K562 (cell line): Measurements from ENCODE around the gene SLC36A3. TPM values are rescaled to one million over a fixed set of nuclear protein-coding genes. Genes with fewer than 3 reads are reported as not detected.

Experiments used
- ATAC-seq: fragments of 200-7000 bp; cut with Tn5 transposase; 3 replicates; pipeline ENCODE4 v1.9.1; 2020; ENCODE audit warnings: moderate library complexity
- BruUV-seq: library from RNA; stranded (reverse); fragments of 400-500 nt; replicated peaks from 2 replicates; lab custom pipeline; 2021; lab: Mats Ljungman, UMichigan
- CTCF ChIA-PET: fragments of 300-600 bp; formaldehyde crosslinking; extraction: SDS; loops from one replicate; lab custom pipeline; 2021; ENCODE audit warnings: low intra/inter-chr PET ratio; lab: Yijun Ruan, JAX
- POLR2A ChIA-PET: fragments of 300-600, 350-650 bp; sonication (Branson Sonifier 250); formaldehyde crosslinking; extraction: SDS; loops from one replicate; lab custom pipeline; 2021; ENCODE audit warnings: antibody characterized with exemption, inconsistent platforms; lab: Yijun Ruan, JAX
- DNase-seq, 4 experiments: peaks; one replicate each; pipeline versions ENCODE4 v3.0.0 to v3.0.0-alpha.2; 2011 to 2018; ENCODE audit warnings: low spot score in 3 of 4, mixed read lengths in 3 of 4; ENCODE audit errors: extremely low read depth in 1 of 4
- FAIRE-seq: peaks from 2 replicates; lab custom pipeline; 2011; peaks lifted over from hg19 to GRCh38; lab: Jason Lieb, UNC
- H2AFZ ChIP-seq: 2 replicates; pipeline ENCODE4 v1.6.0; 2011; ENCODE audit warnings: low read depth, low read length, control low read depth, inconsistent platforms
- H3K27ac ChIP-seq: fragments of 200-600 bp; 3 replicates; pipeline ENCODE4 v1.8.0; 2011; ENCODE audit warnings: low read depth, mild to moderate bottlenecking, control low read depth, inconsistent platforms, low read length, moderate library complexity, mixed read lengths; ENCODE audit errors: extremely low read depth
- H3K27me3 ChIP-seq, 2 experiments: fragments of 300-600 bp in 1 of 2; 2 replicates in 1 of 2; 3 replicates in 1 of 2; pipeline versions ENCODE4 v1.6.0 to v1.8.0; 2011; ENCODE audit warnings: inconsistent platforms in 2 of 2, low read length in 2 of 2, mild to moderate bottlenecking in 1 of 2, mixed read lengths in 1 of 2, moderate library complexity in 1 of 2; ENCODE audit not compliant: control insufficient read depth in 2 of 2, insufficient read depth in 2 of 2
- H3K36me3 ChIP-seq: fragments of 300-600 bp; 3 replicates; pipeline ENCODE4 v1.8.0; 2011; ENCODE audit warnings: mild to moderate bottlenecking, low read length, inconsistent platforms; ENCODE audit not compliant: control insufficient read depth, insufficient read depth
- H3K4me1 ChIP-seq, 2 experiments: fragments of 200-600 bp in 1 of 2; replicated peaks in 1 of 2; 2 replicates in 1 of 2; 3 replicates in 1 of 2; pipeline versions ENCODE4 v1.5.1 to v1.8.0; 2011; ENCODE audit warnings: inconsistent platforms in 2 of 2, low read length in 2 of 2, mild to moderate bottlenecking in 1 of 2, mixed read lengths in 1 of 2, moderate library complexity in 1 of 2; ENCODE audit not compliant: control insufficient read depth in 2 of 2, insufficient read depth in 2 of 2
- H3K4me2 ChIP-seq: 2 replicates; pipeline ENCODE4 v1.6.1; 2011; ENCODE audit warnings: low read length, control low read depth, inconsistent platforms, mixed read lengths; ENCODE audit not compliant: insufficient read depth
- H3K4me3 ChIP-seq: fragments of 200-600 bp; sonication (generic), shearing (Covaris generic); 2 replicates; pipeline ENCODE4 v1.5.1; 2016; ENCODE audit warnings: control low read depth, inconsistent platforms
- H3K79me2 ChIP-seq: fragments of 200-600 bp; 3 replicates; pipeline ENCODE4 v1.8.0; 2011; ENCODE audit warnings: low read length, inconsistent platforms; ENCODE audit not compliant: control insufficient read depth, insufficient read depth
- H3K9ac ChIP-seq, 2 experiments: 2 replicates each; pipeline versions ENCODE4 v1.6.0 to v1.6.1; 2011; ENCODE audit warnings: low read depth in 2 of 2, low read length in 2 of 2, control low read depth in 1 of 2, inconsistent platforms in 1 of 2, mild to moderate bottlenecking in 1 of 2, mixed read lengths in 1 of 2; ENCODE audit not compliant: insufficient read depth in 1 of 2
- H3K9me1 ChIP-seq: one replicate; pipeline ENCODE4 v1.6.0; 2011; ENCODE audit warnings: inconsistent platforms, mild to moderate bottlenecking, low read length, moderate library complexity; ENCODE audit not compliant: control insufficient read depth, insufficient read depth
- H3K9me3 ChIP-seq: replicated peaks from 2 replicates; pipeline ENCODE4 v1.5.1; 2011; ENCODE audit warnings: low read depth, low read length, inconsistent platforms; ENCODE audit not compliant: control insufficient read depth, insufficient read depth
- H4K20me1 ChIP-seq: replicated peaks from 2 replicates; pipeline ENCODE4 v1.6.1; 2011; ENCODE audit warnings: low read length, inconsistent platforms, mixed read lengths; ENCODE audit not compliant: control insufficient read depth, insufficient read depth
- ELF4 ChIP-seq: fragments of 450-650 bp; formaldehyde crosslinking; IDR thresholded peaks from 2 replicates; pipeline ENCODE4 v1.4.0; 2022; ENCODE audit warnings: missing genetic modification characterization
- FOXP4 ChIP-seq: sonication (generic); formaldehyde crosslinking; IDR thresholded peaks from 2 replicates; pipeline ENCODE4 v1.8.0; 2022; ENCODE audit warnings: mild to moderate bottlenecking, missing genetic modification reagents, borderline replicate concordance
- HOXB6 ChIP-seq: fragments of 250-450 bp; sonication (Bioruptor Pico); IDR thresholded peaks from 2 replicates; pipeline ENCODE4 v1.5.1; 2022; ENCODE audit warnings: mild to moderate bottlenecking, borderline replicate concordance
- NELFE ChIP-seq: IDR thresholded peaks from 2 replicates; pipeline ENCODE4 v1.6.1; 2011; ENCODE audit warnings: mild to moderate bottlenecking; ENCODE audit not compliant: insufficient read depth, insufficient read length
- NEUROD1 ChIP-seq: fragments of 150-350 bp; IDR thresholded peaks from 2 replicates; pipeline ENCODE4 v1.6.1; 2014; ENCODE audit warnings: borderline replicate concordance, low read length, low read depth; ENCODE audit not compliant: partially characterized antibody
- NFIC ChIP-seq: fragments of 450-650 bp; IDR thresholded peaks from 2 replicates; pipeline ENCODE4 v1.6.1; 2017; ENCODE audit warnings: mild to moderate bottlenecking, inconsistent platforms
- TAF15 ChIP-seq: fragments of 200-400 bp; formaldehyde crosslinking; IDR thresholded peaks from 2 replicates; pipeline ENCODE4 v1.6.1; 2017; ENCODE audit warnings: mild to moderate bottlenecking, low read depth, low read length, moderate library complexity
- ZFP36 ChIP-seq: fragments of 150-350 bp; IDR thresholded peaks from 2 replicates; pipeline ENCODE4 v1.6.1; 2018; ENCODE audit warnings: low read length, low read depth; ENCODE audit not compliant: partially characterized antibody
- ZNF644 ChIP-seq: fragments of 200-800 bp; sonication (Bioruptor generic); IDR thresholded peaks from 2 replicates; pipeline ENCODE4 v1.6.1; 2016; ENCODE audit warnings: low read depth, missing genetic modification characterization, missing compliant biosample characterization
- ZNF785 ChIP-seq: fragments of 250-450 bp; sonication (Bioruptor Pico); IDR thresholded peaks from 2 replicates; pipeline ENCODE4 v1.4.0; 2020; ENCODE audit warnings: mild to moderate bottlenecking
- WGBS: fragments of 100-300 bp; shearing (Covaris generic); methylation state at CpG from one replicate; pipeline ENCODE4 v1.1.6; 2016; ENCODE audit warnings: low coverage, mixed read lengths; ENCODE audit not compliant: insufficient coverage; ENCODE audit errors: missing lambda C conversion rate; 5-methylcytosine and 5-hydroxymethylcytosine counted together
- in situ Hi-C: fragments of 300-500 bp; cut with MboI; formaldehyde crosslinking; loops from 4 replicates; pipeline ENCODE4 v1.15.0; 2018; ENCODE audit warnings: inconsistent platforms, mixed read lengths
- intact Hi-C: fragments of 100-400 bp; cut with micrococcal nuclease; formaldehyde crosslinking; loops from 2 replicates; pipeline ENCODE4 v1.14.2; 2022
- polyA plus RNA-seq, 8 experiments: library from polyadenylated mRNA; depleted of rRNA in 4 of 8; stranded (reverse) in 5 of 8; unstranded in 3 of 8; fragments of >200 nt; fragmentation: Nextera tagmentation in 2 of 8; fragmentation: Illumina TruSeq in 1 of 8; extraction: Ambion mirVana in 2 of 8; extraction: Trizol in 1 of 8; gene quantifications; 2 replicates each; pipeline versions ENCODE4 v1.2.1 to v1.2.3, GENCODE V29; 2011 to 2014; ENCODE audit warnings: inconsistent platforms in 1 of 8, missing spikeins in 1 of 8
- total RNA-seq, 7 experiments: library from RNA; depleted of rRNA in 6 of 7; stranded (reverse); fragments of >200 nt in 6 of 7; fragmentation: Illumina TruSeq in 2 of 7; extraction: Trizol in 2 of 7; gene quantifications; 2 replicates each; pipeline versions ENCODE4 v1.2.1 to v1.2.3, GENCODE V29; 2011 to 2021; ENCODE audit warnings: low replicate concordance in 1 of 7

The SLC36A3 gene
- total and polyA plus RNA-seq, 9 of the 15 experiments (the other 6 are each of a cell fraction or from before 2014, with no cell fraction given): not detected

DNA sequence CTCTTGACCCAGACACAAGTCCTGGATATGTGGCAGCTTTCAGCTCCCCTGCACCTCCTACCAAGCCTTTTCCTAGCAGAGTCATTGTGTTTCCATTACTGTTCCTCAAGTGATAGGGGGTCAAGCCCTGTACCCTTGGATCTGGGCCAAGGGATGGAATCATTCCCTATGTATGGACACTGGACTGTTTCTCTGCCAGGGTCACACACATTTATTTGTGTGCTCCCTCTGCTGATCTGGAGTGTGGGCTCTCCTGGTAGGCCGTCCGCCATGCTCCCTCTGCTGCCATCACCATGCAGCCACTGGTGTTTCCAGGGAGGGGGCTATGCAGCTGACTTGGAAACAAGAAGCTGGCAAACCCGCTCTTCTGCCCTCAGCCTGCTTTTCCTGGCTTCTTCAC is 41.0 kb downstream of the SLC36A3 start:
- no peak for FAIRE-seq
- CTCF ChIA-PET: no interaction called here
- H3K27me3 ChIP-seq: no peaks in the 10 kb centered on the region
- DNase-seq: no peak
- no peaks in the 10 kb centered on the region for H3K9me3 ChIP-seq
- peak; percentile 30; the same call in 1 of the 2 replicates for TF ChIP-seq NFIC
- no peak for TF ChIP-seq FOXP4 (CRISPR knock-in tag)
- intact Hi-C loops (no loop called here), in situ Hi-C loops (no loop called here)
- ATAC-seq: no peak
- no peaks in the 10 kb centered on the region for H3K4me1 ChIP-seq
- 88% methylated on average over 3 of the region's 3 CpGs for WGBS
- H3K36me3 ChIP-seq: peaks cover 9% of the 10 kb centered on the region; the same call in 1 of the 3 replicates
- H3K27ac ChIP-seq: no peak overlapping the region
- no peaks in the 10 kb centered on the region for H3K79me2 ChIP-seq
- no peak overlapping the region for H2AFZ ChIP-seq
- BruUV-seq: no TSS peak
- no peaks in the 10 kb centered on the region for H3K9me1 ChIP-seq
- H3K4me3 ChIP-seq: no peak overlapping the region
- POLR2A ChIA-PET: no interaction called here
- H3K4me2 ChIP-seq: no peak overlapping the region
- no peaks in the 10 kb centered on the region for H4K20me1 ChIP-seq
- no peak overlapping the region for H3K9ac ChIP-seq

DNA sequence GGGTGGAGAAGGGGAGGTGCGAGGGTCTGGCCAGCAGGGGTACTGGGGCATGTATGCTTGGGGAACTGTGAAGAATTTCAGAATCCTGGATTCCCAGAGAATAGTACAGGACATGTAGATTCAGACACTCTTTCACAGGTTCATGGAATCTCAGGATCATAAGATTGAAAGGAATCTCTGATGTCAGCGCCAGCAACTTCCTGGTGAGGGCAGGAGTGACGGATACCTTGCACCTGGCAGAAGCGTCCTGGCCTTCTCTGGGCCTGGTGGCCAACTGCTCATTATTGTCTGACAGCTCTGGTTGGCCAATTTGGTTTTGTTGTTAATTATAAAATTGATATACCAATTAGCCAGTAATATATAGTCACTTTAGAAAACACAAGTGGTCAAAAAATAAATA is 43.6 kb downstream of the SLC36A3 start:
- ATAC-seq: no peak
- no peak for TF ChIP-seq ZNF644
- no peak for TF ChIP-seq ZNF785 (CRISPR knock-in tag)
- no peak for TF ChIP-seq ELF4
- no peak for TF ChIP-seq NELFE
- no peak for TF ChIP-seq HOXB6 (CRISPR knock-in tag)
- no peak for TF ChIP-seq ZFP36
- no peak for TF ChIP-seq TAF15
- no peak for TF ChIP-seq NEUROD1

More for the DNA sequence above, 43.6 kb downstream of the SLC36A3 start:
- Histone ChIP-seq H3K9me1 (no peaks in the 10 kb centered on the region), H3K36me3 (peaks cover 3% of the 10 kb centered on the region; the same call in 1 of the 3 replicates), H4K20me1 (no peaks in the 10 kb centered on the region), H2AFZ (no peak overlapping the region), H3K27ac (no peak overlapping the region), H3K4me2 (no peak overlapping the region), H3K4me3 (no peak overlapping the region), H3K9me3 (no peaks in the 10 kb centered on the region), H3K4me1 (peaks cover 0 to 7% of the 10 kb centered on the region in 2 experiments; a peak in 3 of 5 replicates), H3K9ac (no peak overlapping the region), H3K27me3 (no peaks in the 10 kb centered on the region), H3K79me2 (no peaks in the 10 kb centered on the region)
- intact Hi-C loops: no loop called here
- ChIA-PET POLR2A (no interaction called here), CTCF (no interaction called here)
- DNase-seq (no peak), FAIRE-seq (no peak)
- in situ Hi-C loops: no loop called here
- no TSS peak for BruUV-seq
- 74% methylated on average over 4 of the region's 4 CpGs for WGBS
